ENCODE measurements around the gene DOCK1.

DOCK1 gene

GRCh38 chr10:127315888-127316287, 410.7 kb downstream of the DOCK1 start:
- H2AFZ ChIP-seq (ENCODE audit: low read depth, low read length), result no peak overlapping the region
- 100% methylated on average over 3 of the region's 5 CpGs for WGBS
- no peaks in the 10 kb centered on the region for H3K27me3 ChIP-seq (ENCODE audit: control insufficient read depth in 1 of 2, insufficient read depth in 1 of 2, low read length in 2 of 2)
- H2BK15ac ChIP-seq (ENCODE audit: low read depth, poor library complexity, severe bottlenecking), result no peak overlapping the region
- H3K14ac ChIP-seq (ENCODE audit: low read length in 2 of 2), result no peak overlapping the region
- H4K8ac ChIP-seq (ENCODE audit: low read length), result no peak overlapping the region
- H3K4me1 ChIP-seq (ENCODE audit: control insufficient read depth, insufficient read depth, low read depth, low read length), result peaks cover 4% of the 10 kb centered on the region
- no peak overlapping the region for H3K9ac ChIP-seq (ENCODE audit: low read length)
- peaks cover 0 to 8% of the 10 kb centered on the region in 2 experiments for H3K36me3 ChIP-seq (ENCODE audit: control insufficient read depth in 1 of 2, insufficient read depth in 2 of 2, low read depth in 1 of 2, low read length in 2 of 2)
- H3K27ac ChIP-seq (ENCODE audit: low read length, poor library complexity, severe bottlenecking), result no peak overlapping the region
- no peak overlapping the region for H2BK12ac ChIP-seq (ENCODE audit: low read length in 2 of 2)
- no peak overlapping the region for H4K91ac ChIP-seq (ENCODE audit: low read length)
- H3K4ac ChIP-seq (ENCODE audit: low read depth in 1 of 2, low read length in 2 of 2), result no peak overlapping the region
- no peak overlapping the region for H2BK5ac ChIP-seq (ENCODE audit: low read depth, low read length, poor library complexity, severe bottlenecking)
- H3K9me3 ChIP-seq (ENCODE audit: control insufficient read depth, low read length), result no peaks in the 10 kb centered on the region
- H3K23ac ChIP-seq (ENCODE audit: low read length in 2 of 2), result no peak overlapping the region
- H3K4me2 ChIP-seq (ENCODE audit: low read length, poor library complexity, severe bottlenecking), result no peak overlapping the region
- peaks cover 29% of the 10 kb centered on the region for H3K79me1 ChIP-seq (replicated peaks; ENCODE audit: low read length, poor library complexity, severe bottlenecking)
- no peak for DNase-seq
- H3K4me3 ChIP-seq (ENCODE audit: insufficient read depth in 1 of 2, low read depth in 1 of 2, low read length in 2 of 2), result no peak overlapping the region
- H2BK120ac ChIP-seq (ENCODE audit: low read depth, low read length), result no peak overlapping the region
- no peak overlapping the region for H2AK5ac ChIP-seq (ENCODE audit: low read length, severe bottlenecking)
- no peak overlapping the region for H3K18ac ChIP-seq (ENCODE audit: low read depth in 1 of 2, low read length in 2 of 2)

- H3K27me3 ChIP-seq (ENCODE audit: control insufficient read depth in 1 of 2, insufficient read depth in 1 of 2, low read length in 2 of 2), result no peaks in the 10 kb centered on the region
- no peaks in the 10 kb centered on the region for H3K9me3 ChIP-seq (ENCODE audit: control insufficient read depth, low read length)
- H4K91ac ChIP-seq (ENCODE audit: low read length), result no peak overlapping the region
- no peak overlapping the region for H2BK12ac ChIP-seq (ENCODE audit: low read length in 2 of 2)
- H2BK120ac ChIP-seq (ENCODE audit: low read depth, low read length), result no peak overlapping the region
- no peak overlapping the region for H2AK5ac ChIP-seq (ENCODE audit: low read length, severe bottlenecking)
- no peak overlapping the region for H3K27ac ChIP-seq (ENCODE audit: low read length, poor library complexity, severe bottlenecking)
- no peak for DNase-seq
- peaks cover 4% of the 10 kb centered on the region for H3K4me1 ChIP-seq (ENCODE audit: control insufficient read depth, insufficient read depth, low read depth, low read length)
- no peak overlapping the region for H3K23ac ChIP-seq (ENCODE audit: low read length in 2 of 2)
- H3K18ac ChIP-seq (ENCODE audit: low read depth in 1 of 2, low read length in 2 of 2), result no peak overlapping the region
- 93% methylated on average over 6 of the region's 6 CpGs for WGBS
- H2BK5ac ChIP-seq (ENCODE audit: low read depth, low read length, poor library complexity, severe bottlenecking), result no peak overlapping the region
- H2BK15ac ChIP-seq (ENCODE audit: low read depth, poor library complexity, severe bottlenecking), result no peak overlapping the region
- no peak overlapping the region for H3K9ac ChIP-seq (ENCODE audit: low read length)
- no peak overlapping the region for H3K4me3 ChIP-seq (ENCODE audit: insufficient read depth in 1 of 2, low read depth in 1 of 2, low read length in 2 of 2)
- no peak overlapping the region for H3K4ac ChIP-seq (ENCODE audit: low read depth in 1 of 2, low read length in 2 of 2)
- H2AFZ ChIP-seq (ENCODE audit: low read depth, low read length), result no peak overlapping the region
- H4K8ac ChIP-seq (ENCODE audit: low read length), result peak overlapping the region; percentile 19
- H3K79me1 ChIP-seq (replicated peaks; ENCODE audit: low read length, poor library complexity, severe bottlenecking), result peaks cover 20% of the 10 kb centered on the region
- no peak overlapping the region for H3K14ac ChIP-seq (ENCODE audit: low read length in 2 of 2)
- no peak overlapping the region for H3K4me2 ChIP-seq (ENCODE audit: low read length, poor library complexity, severe bottlenecking)
- peaks cover 0 to 11% of the 10 kb centered on the region in 2 experiments for H3K36me3 ChIP-seq (ENCODE audit: control insufficient read depth in 1 of 2, insufficient read depth in 2 of 2, low read depth in 1 of 2, low read length in 2 of 2)
Observed at GRCh38 chr10:127318396-127318795, 413.2 kb downstream of the DOCK1 start.

GRCh38 chr10:127319271-127319670, 414.0 kb downstream of the DOCK1 start:
- Histone ChIP-seq H3K27me3 (ENCODE audit: control insufficient read depth in 1 of 2, insufficient read depth in 1 of 2, low read length in 2 of 2) (no peaks in the 10 kb centered on the region), H2BK15ac (ENCODE audit: low read depth, poor library complexity, severe bottlenecking) (no peak overlapping the region), H3K9me3 (ENCODE audit: control insufficient read depth, low read length) (no peaks in the 10 kb centered on the region), H3K4me3 (ENCODE audit: insufficient read depth in 1 of 2, low read depth in 1 of 2, low read length in 2 of 2) (no peak overlapping the region), H3K4ac (ENCODE audit: low read depth in 1 of 2, low read length in 2 of 2) (no peak overlapping the region), H3K23ac (ENCODE audit: low read length in 2 of 2) (no peak overlapping the region), H3K18ac (ENCODE audit: low read depth in 1 of 2, low read length in 2 of 2) (no peak overlapping the region), H3K4me2 (ENCODE audit: low read length, poor library complexity, severe bottlenecking) (no peak overlapping the region), H3K36me3 (ENCODE audit: control insufficient read depth in 1 of 2, insufficient read depth in 2 of 2, low read depth in 1 of 2, low read length in 2 of 2) (peaks cover 0 to 14% of the 10 kb centered on the region in 2 experiments), H2BK120ac (ENCODE audit: low read depth, low read length) (no peak overlapping the region), H3K27ac (ENCODE audit: low read length, poor library complexity, severe bottlenecking) (no peak overlapping the region), H2AFZ (ENCODE audit: low read depth, low read length) (no peak overlapping the region), H3K4me1 (ENCODE audit: control insufficient read depth, insufficient read depth, low read depth, low read length) (peaks cover 4% of the 10 kb centered on the region), H2AK5ac (ENCODE audit: low read length, severe bottlenecking) (no peak overlapping the region), H4K91ac (ENCODE audit: low read length) (no peak overlapping the region), H3K79me1 (replicated peaks; ENCODE audit: low read length, poor library complexity, severe bottlenecking) (peaks cover 18% of the 10 kb centered on the region), H2BK5ac (ENCODE audit: low read depth, low read length, poor library complexity, severe bottlenecking) (no peak overlapping the region), H3K14ac (ENCODE audit: low read length in 2 of 2) (no peak overlapping the region), H4K8ac (ENCODE audit: low read length) (no peak overlapping the region), H3K9ac (ENCODE audit: low read length) (no peak overlapping the region), H2BK12ac (ENCODE audit: low read length in 2 of 2) (no peak overlapping the region)
- WGBS, result 97% methylated on average over 8 of the region's 9 CpGs
- no peak for DNase-seq

GRCh38 chr10:127319691-127320090, 414.5 kb downstream of the DOCK1 start:
- H3K4me2 ChIP-seq (ENCODE audit: low read length, poor library complexity, severe bottlenecking), result no peak overlapping the region
- H3K27ac ChIP-seq (ENCODE audit: low read length, poor library complexity, severe bottlenecking), result no peak overlapping the region
- no peak overlapping the region for H2BK120ac ChIP-seq (ENCODE audit: low read depth, low read length)
- H3K4ac ChIP-seq (ENCODE audit: low read depth in 1 of 2, low read length in 2 of 2), result no peak overlapping the region
- 98% methylated on average over 10 of the region's 10 CpGs for WGBS
- H3K9me3 ChIP-seq (ENCODE audit: control insufficient read depth, low read length), result no peaks in the 10 kb centered on the region
- no peak overlapping the region for H3K23ac ChIP-seq (ENCODE audit: low read length in 2 of 2)
- no peak overlapping the region for H4K91ac ChIP-seq (ENCODE audit: low read length)
- peaks cover 0 to 14% of the 10 kb centered on the region in 2 experiments for H3K36me3 ChIP-seq (ENCODE audit: control insufficient read depth in 1 of 2, insufficient read depth in 2 of 2, low read depth in 1 of 2, low read length in 2 of 2)
- H2BK5ac ChIP-seq (ENCODE audit: low read depth, low read length, poor library complexity, severe bottlenecking), result no peak overlapping the region
- H2AFZ ChIP-seq (ENCODE audit: low read depth, low read length), result no peak overlapping the region
- H3K79me1 ChIP-seq (replicated peaks; ENCODE audit: low read length, poor library complexity, severe bottlenecking), result peaks cover 17% of the 10 kb centered on the region
- H3K4me1 ChIP-seq (ENCODE audit: control insufficient read depth, insufficient read depth, low read depth, low read length), result peaks cover 4% of the 10 kb centered on the region
- no peak overlapping the region for H2BK12ac ChIP-seq (ENCODE audit: low read length in 2 of 2)
- H3K18ac ChIP-seq (ENCODE audit: low read depth in 1 of 2, low read length in 2 of 2), result no peak overlapping the region
- no peaks in the 10 kb centered on the region for H3K27me3 ChIP-seq (ENCODE audit: control insufficient read depth in 1 of 2, insufficient read depth in 1 of 2, low read length in 2 of 2)
- H2BK15ac ChIP-seq (ENCODE audit: low read depth, poor library complexity, severe bottlenecking), result no peak overlapping the region
- no peak overlapping the region for H4K8ac ChIP-seq (ENCODE audit: low read length)
- DNase-seq, result no peak
- H3K4me3 ChIP-seq (ENCODE audit: insufficient read depth in 1 of 2, low read depth in 1 of 2, low read length in 2 of 2), result no peak overlapping the region
- H3K9ac ChIP-seq (ENCODE audit: low read length), result no peak overlapping the region
- H3K14ac ChIP-seq (ENCODE audit: low read length in 2 of 2), result no peak overlapping the region
- H2AK5ac ChIP-seq (ENCODE audit: low read length, severe bottlenecking), result no peak overlapping the region
